T-helper 22 cell (primary cell): ENCODE measurements around the gene MBTPS2.
"Not testable (repeated sequence)": the region's sequence is repeated elsewhere in the genome, so short reads cannot be mapped to it uniquely, and the experiment has no call there.

Experiments used
- DNase-seq: peaks from one replicate; pipeline ENCODE4 v3.0.0-alpha.2; 2020; ENCODE audit warnings: low read depth

MBTPS2 gene

DNA sequence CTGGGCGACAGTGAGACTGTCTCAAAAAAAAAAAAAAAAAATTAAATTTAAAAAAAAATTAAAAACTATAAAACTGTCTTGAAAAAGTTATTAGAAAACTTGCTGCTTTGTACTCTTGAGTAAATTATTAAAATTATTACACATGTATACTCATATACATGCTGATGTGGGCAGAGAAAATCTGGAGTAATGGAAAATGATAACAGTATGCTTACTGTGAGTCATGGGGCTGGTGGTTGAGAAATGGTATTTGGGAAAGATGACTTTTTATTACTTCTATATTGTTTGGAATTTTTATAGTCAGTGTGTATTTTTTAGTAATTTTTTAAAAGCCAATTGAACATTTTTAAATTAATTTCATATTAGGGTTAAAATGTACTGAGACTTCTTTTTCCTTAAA, 23.8 kb downstream of the MBTPS2 start:
- no peak for DNase-seq

GRCh38 chrX:21865436-21865835, 26.0 kb downstream of the MBTPS2 start:
- no peak for DNase-seq

DNA sequence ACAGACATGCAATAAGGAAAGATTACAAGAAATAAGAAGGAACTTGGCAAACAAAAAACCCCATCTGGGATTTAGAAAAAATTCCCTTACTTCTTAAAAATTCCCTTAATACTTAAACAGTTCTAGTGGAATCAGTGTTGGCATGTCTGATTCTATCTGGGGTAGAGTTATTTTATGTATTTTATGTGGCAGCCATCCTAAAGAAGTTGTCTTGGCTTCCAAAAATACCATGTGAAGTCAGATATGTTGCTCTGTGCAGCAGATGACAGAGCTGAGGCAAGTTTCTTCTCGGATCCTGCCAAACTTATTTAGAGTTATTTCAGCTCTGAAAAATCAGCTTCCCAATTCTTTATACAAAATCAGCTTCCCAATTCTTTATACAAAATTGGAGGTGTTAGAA, 31.1 kb downstream of the MBTPS2 start:
- no peak for DNase-seq

GRCh38 chrX:21873063-21873775, 33.8 kb downstream of the MBTPS2 start:
- no peak for DNase-seq

DNA sequence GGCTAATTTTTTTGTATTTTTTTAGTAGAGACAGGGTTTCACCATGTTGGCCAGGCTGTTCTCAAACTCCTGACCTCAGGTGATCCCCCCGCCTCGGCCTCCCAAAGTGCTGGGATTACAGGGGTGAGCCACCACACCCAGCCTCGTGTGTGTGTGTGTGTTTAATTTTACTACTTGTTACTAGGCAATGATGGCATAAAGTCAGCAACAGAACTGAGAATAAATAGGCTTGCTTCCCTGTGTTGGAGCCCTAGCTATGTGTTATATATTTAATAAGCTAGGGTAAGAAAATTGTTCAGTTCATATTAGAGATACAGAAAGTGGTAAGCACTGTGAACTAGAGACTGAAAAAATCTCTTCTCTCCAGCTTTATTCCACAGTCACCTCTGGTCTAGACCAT, 34.8 kb downstream of the MBTPS2 start:
- DNase-seq = not testable (repeated sequence)

DNA sequence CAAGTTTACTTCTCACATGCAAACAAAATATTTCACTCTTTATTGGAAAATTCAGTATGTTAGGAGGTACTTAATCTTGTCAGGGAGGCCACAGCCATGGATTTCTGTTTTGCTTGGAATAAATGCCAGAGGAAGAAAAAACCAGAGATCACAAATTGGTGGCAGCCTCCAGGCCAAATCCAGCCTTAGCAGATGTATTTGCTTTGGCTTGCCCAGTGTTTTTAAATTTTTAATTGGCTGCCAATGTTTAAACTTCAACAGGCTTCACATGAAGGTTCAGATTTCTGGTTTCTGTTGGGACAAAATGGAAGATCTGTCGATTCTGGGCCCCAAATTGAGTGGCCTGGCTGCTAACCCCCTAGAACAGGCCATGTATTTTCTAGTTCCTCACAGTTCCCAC, 35.6 kb downstream of the MBTPS2 start:
- no peak for DNase-seq

GRCh38 chrX:21881881-21882574, 42.6 kb downstream of the MBTPS2 start:
- no peak for DNase-seq

DNA sequence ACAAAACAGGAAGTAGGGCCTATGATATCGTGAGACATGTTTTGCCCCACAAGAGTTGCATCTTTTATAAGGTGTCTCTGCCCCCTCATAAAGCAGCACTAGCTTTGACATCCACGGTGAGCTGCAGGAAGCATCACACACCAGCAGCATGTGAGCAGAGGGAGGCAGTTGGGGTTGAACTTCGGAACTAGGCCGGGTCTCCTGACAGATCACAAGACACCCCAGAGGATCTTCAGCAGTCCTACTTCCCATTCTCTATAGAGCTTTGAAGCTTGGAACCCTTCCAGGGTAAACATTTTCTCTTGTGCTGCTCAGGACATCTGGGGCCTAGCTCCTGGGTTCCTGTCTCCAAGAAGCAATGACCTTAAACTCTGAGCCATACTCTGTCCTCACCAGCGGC, 43.8 kb downstream of the MBTPS2 start:
- DNase-seq = no peak

GRCh38 chrX:21885568-21885967, 46.2 kb downstream of the MBTPS2 start:
- no peak for DNase-seq

DNA sequence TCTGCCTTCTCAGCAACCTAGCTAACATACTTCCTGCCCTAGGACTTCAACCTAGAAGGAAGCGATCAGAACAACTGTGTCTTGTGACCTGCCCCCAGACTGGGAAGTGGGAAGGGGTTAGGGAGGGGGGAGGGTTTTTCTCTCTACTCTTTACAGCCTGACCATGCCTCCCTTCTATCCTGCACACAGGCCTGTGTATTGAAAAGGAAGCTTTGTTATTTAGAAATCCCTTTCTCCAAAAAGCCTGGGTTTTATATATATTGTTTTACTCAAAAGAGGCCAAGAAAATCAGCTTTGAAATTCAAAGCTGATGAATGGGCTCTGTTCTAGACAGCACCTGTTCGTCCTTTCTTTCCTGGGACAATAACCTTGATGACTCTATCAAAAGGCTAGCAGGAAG, 65.9 kb downstream of the MBTPS2 start:
- DNase-seq = no peak

GRCh38 chrX:21905953-21906352, 66.5 kb downstream of the MBTPS2 start:
- no peak for DNase-seq

GRCh38 chrX:21907260-21907659, 67.8 kb downstream of the MBTPS2 start:
- DNase-seq = no peak

DNA sequence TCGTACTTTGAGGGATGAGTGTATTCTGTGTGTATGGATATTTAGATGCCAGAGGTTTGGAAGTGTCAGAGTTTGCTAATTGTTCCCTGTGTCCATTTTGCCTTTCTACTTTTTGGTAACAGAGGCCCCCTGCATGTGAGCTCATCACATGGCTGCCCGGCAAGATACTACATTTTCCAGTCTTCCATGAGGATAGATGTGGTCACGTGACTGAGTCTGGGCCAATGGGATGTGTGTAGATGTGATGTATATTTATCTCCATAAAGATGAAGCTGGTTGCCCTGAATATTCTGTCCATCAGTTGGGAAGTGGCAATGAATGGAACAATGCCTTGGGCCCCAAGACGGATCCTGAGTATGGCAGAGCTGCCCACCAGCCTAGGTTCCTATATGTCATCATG, 72.1 kb downstream of the MBTPS2 start:
- no peak for DNase-seq

DNA sequence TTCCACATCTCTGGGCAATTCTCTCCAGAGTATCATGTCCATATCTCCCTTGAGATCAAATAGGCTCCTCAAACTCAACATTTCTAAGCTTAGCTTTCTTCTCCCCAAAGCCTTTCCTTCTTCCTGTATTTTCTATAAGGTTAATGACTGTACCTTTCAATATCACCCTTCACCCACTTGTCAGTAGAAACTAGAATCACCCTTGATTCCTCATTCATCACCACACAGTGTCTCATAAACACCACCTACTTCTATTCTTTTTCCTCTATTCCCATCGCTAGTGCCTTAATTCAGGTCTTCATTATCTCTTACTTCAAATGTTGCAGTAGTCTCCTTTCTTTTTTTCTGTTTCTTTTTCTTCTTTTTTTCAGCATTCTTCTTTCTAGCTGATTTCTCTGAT, 72.8 kb downstream of the MBTPS2 start:
- no peak for DNase-seq

DNA sequence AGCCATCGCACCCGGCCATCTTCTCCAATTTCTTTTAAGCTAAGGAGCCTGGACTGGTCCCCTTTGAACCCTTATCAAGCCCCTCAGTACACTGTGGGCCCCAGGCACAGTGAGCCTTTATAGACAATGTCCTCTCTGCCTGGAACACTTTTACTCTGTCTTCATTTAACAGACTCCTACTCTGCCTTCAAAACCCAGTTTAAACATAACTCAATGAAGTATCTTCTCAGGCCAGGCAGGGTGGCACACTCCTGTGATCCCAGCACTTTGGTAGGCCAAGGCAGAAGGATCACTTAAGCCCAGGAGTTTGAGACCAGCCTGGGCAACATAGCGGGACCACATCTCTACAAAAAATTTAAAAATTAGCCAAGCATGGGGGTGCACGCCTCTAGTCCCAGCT, 73.6 kb downstream of the MBTPS2 start:
- no peak for DNase-seq

DNA sequence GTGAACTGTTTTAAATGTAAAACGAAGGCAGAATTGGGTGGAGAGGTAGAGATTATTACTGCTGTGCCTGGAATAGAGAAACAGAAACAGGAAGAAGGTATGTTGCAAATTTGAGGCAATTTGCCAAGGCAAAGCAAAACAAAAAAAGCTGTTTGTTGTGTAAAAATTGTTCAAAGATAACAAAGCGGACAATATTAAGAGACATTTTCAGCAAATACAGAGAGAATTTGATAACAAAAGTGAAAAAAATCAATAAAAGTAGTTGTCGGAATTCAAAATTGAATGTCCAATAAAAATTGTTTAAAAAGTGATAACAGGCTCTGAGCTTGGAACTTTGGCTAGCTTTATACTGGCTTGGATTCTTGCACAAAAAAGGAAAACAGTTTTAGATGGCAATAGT, 86.7 kb downstream of the MBTPS2 start:
- DNase-seq = no peak

- DNase-seq = no peak
Measured at GRCh38 chrX:21926527-21927278, 87.3 kb downstream of the MBTPS2 start.

DNA sequence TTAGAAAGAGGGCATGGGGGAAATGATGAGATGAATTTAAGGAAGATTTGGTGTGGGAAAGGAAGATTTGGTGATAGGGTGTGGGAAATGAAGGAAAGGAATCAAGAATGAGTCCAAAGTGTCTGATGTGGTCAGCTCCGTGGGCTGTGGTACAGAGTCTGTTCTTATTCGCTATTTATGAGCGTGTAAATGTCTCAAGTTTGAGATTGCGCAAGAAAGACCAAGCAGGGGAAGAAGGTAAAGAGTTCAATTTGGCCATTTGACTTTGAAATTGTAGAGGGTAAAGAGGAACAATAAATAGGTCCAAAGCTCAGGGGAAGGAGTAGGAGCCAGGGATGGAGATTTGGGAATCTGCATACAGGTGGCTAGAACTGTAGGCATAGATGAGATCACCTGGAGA, 89.8 kb downstream of the MBTPS2 start:
- no peak for DNase-seq

DNA sequence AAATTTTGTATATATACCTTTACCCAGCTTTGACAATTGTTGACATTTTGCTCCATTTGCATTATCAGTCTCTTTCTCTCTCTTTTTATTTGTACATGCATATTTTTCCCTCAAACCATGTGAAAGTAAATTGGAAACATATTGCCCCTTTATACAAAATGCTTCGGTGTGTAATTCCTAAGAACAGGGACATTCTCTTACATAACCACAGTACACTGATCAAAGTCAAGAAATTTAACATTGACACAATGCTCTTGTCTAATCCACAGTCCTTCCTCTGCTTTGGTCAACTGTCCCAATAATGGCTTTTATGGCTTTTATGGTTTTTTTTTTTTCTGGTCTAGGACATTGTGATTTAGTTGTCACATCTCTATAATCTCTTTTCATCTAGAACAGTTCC, 91.6 kb downstream of the MBTPS2 start:
- DNase-seq = no peak

GRCh38 chrX:21932292-21933002, 93.0 kb downstream of the MBTPS2 start:
- DNase-seq = no peak

DNA sequence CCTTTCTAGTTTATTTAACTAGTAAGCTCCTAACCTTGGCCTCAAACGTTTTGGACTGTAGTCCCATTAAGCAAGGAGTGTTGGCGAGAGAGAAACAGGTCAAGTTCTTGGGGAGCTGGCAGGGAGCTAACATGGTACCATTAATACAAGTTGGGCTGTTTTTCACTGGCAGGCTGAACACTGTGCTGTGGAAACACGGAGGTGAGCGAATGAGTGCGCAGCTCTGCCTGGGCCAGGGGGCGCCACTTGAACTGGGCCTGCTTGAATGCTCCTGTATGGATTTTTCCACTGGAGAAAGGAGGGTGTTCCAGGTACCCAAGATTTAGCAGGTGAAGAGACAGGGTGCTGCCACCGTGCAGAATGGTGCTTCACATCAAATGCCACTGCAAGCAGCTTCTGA, 93.7 kb downstream of the MBTPS2 start:
- DNase-seq = no peak

GRCh38 chrX:21934414-21934813, 95.0 kb downstream of the MBTPS2 start:
- DNase-seq = no peak
